HEK293 (cell line): Measurements from ENCODE around the gene SST.

Experiments
- CTCF ChIA-PET: fragments of 350-600 bp; formaldehyde crosslinking; extraction: SDS; loops from one replicate; lab custom pipeline; 2021; ENCODE audit warnings: antibody characterized with exemption; lab: Yijun Ruan, JAX
- POLR2A ChIA-PET: fragments of 300-600 bp; formaldehyde crosslinking; extraction: SDS; loops from one replicate; lab custom pipeline; 2020; ENCODE audit warnings: antibody characterized with exemption, inconsistent platforms; lab: Yijun Ruan, JAX
- H3K27ac ChIP-seq: fragments of 200-500 bp; sonication (Bioruptor generic); 2 replicates; pipeline ENCODE4 v1.5.1; 2014; ENCODE audit warnings: low read depth, low read length, control low read depth, inconsistent platforms; ENCODE audit errors: extremely low read depth
- H3K36me3 ChIP-seq, 2 experiments: fragments of 200-500 bp in 1 of 2; sonication (Bioruptor generic) in 1 of 2; 1 replicate in 1 of 2; 2 replicates in 1 of 2; pipeline ENCODE4 v1.5.1; 2014 to 2017; ENCODE audit warnings: inconsistent platforms in 2 of 2, low read length in 2 of 2; ENCODE audit not compliant: control insufficient read depth in 2 of 2, insufficient read depth in 1 of 2
- H3K4me1 ChIP-seq: fragments of 200-500 bp; sonication (Bioruptor generic); 2 replicates; pipeline ENCODE4 v1.5.1; 2014; ENCODE audit warnings: mild to moderate bottlenecking, low read length, inconsistent platforms; ENCODE audit not compliant: control insufficient read depth, insufficient read depth
- H3K4me3 ChIP-seq: 2 replicates; pipeline ENCODE4 v1.5.1; 2011; ENCODE audit warnings: low read depth, mild to moderate bottlenecking, control low read depth, low read length, moderate library complexity
- H3K9me3 ChIP-seq: fragments of 200-500 bp; sonication (Bioruptor generic); 2 replicates; pipeline ENCODE4 v1.5.1; 2014; ENCODE audit warnings: low read depth, low read length, inconsistent platforms; ENCODE audit not compliant: control insufficient read depth, insufficient read depth
- KLF9 ChIP-seq: fragments of 450-650 bp; formaldehyde crosslinking; IDR thresholded peaks from 2 replicates; pipeline ENCODE4 v1.5.1; 2016; ENCODE audit warnings: missing biosample characterization, missing genetic modification characterization, low read depth
- PRDM1 ChIP-seq: fragments of 450-650 bp; formaldehyde crosslinking; IDR thresholded peaks from 2 replicates; pipeline ENCODE4; 2016; ENCODE audit warnings: missing biosample characterization, missing genetic modification characterization
- PRDM10 ChIP-seq: fragments of 450-650 bp; formaldehyde crosslinking; IDR thresholded peaks from 2 replicates; pipeline ENCODE4 v1.5.1; 2016; ENCODE audit warnings: missing biosample characterization, missing genetic modification characterization
- REST ChIP-seq: fragments of 450-650 bp; formaldehyde crosslinking; IDR thresholded peaks from 2 replicates; pipeline ENCODE4 v1.5.1; 2016; ENCODE audit warnings: missing biosample characterization, missing genetic modification characterization
- ZFHX2 ChIP-seq: fragments of 450-650 bp; formaldehyde crosslinking; conservative IDR thresholded peaks from 2 replicates; pipeline ENCODE4 v1.5.1; 2016; ENCODE audit warnings: missing biosample characterization, missing genetic modification characterization
- ZNF146 ChIP-seq: fragments of 450-650 bp; formaldehyde crosslinking; IDR thresholded peaks from 2 replicates; pipeline ENCODE4 v1.5.1; 2016; ENCODE audit warnings: missing biosample characterization, missing genetic modification characterization
- ZNF2 ChIP-seq: fragments of 450-650 bp; formaldehyde crosslinking; IDR thresholded peaks from 2 replicates; pipeline ENCODE4 v1.5.1; 2016; ENCODE audit warnings: missing biosample characterization, missing genetic modification characterization
- ZNF654 ChIP-seq: fragments of 450-650 bp; formaldehyde crosslinking; IDR thresholded peaks from 2 replicates; pipeline ENCODE4 v1.5.1; 2016; ENCODE audit warnings: low read depth, missing biosample characterization, missing genetic modification characterization
- ZNF660 ChIP-seq: fragments of 450-650 bp; IDR thresholded peaks from 2 replicates; pipeline ENCODE4 v1.5.1; 2018; ENCODE audit warnings: missing biosample characterization, mild to moderate bottlenecking, missing genetic modification characterization
- ZNF707 ChIP-seq: fragments of 450-650 bp; formaldehyde crosslinking; IDR thresholded peaks from 2 replicates; pipeline ENCODE4 v1.5.1; 2016; ENCODE audit warnings: missing biosample characterization, missing genetic modification characterization
- ZNF747 ChIP-seq: fragments of 450-650 bp; formaldehyde crosslinking; IDR thresholded peaks from 2 replicates; pipeline ENCODE4 v1.5.1; 2016; ENCODE audit warnings: missing biosample characterization, missing genetic modification characterization
- ZSCAN16 ChIP-seq: fragments of 450-650 bp; formaldehyde crosslinking; IDR thresholded peaks from 2 replicates; pipeline ENCODE4 v1.5.1; 2016; ENCODE audit warnings: missing biosample characterization, missing genetic modification characterization
- ZXDB ChIP-seq: fragments of 450-650 bp; formaldehyde crosslinking; IDR thresholded peaks from 2 replicates; pipeline ENCODE4 v1.5.1; 2016; ENCODE audit warnings: missing biosample characterization, missing genetic modification characterization
- TF ChIP-seq, protein P1 (sequence below): fragments of 450-650 bp; formaldehyde crosslinking; IDR thresholded peaks from 2 replicates; pipeline ENCODE4 v1.5.1; 2016; ENCODE audit warnings: missing biosample characterization, missing genetic modification characterization
- TF ChIP-seq, protein P2 (sequence below): fragments of 450-650 bp; formaldehyde crosslinking; IDR thresholded peaks from 2 replicates; pipeline ENCODE4 v1.5.1; 2016; ENCODE audit warnings: missing biosample characterization, missing genetic modification characterization

SST gene

GRCh38 chr3:187679638-187680396 lies 9.6 kb upstream of the SST start:
- Histone ChIP-seq H3K36me3 (no peaks in the 10 kb centered on the region), H3K9me3 (no peaks in the 10 kb centered on the region), H3K4me1 (no peaks in the 10 kb centered on the region), H3K4me3 (no peak overlapping the region), H3K27ac (no peak overlapping the region)
- CTCF ChIA-PET = interaction anchor here (0.5 to 11.0 kb wide), 68 partner anchors 9 to 1275 kb away, joined by 3 to 407 read pairs (median 4); partner anchors contain the start of genes RTP2 and SST
- TF ChIP-seq ZNF2 (tag by site-specific recombination) (0 out of 2 replicates have a peak, but pooled peaks have one; percentile 47), KLF9 (tag by site-specific recombination) (no peak), ZNF654 (peak; percentile 90), ZFHX2 (tag by site-specific recombination) (no peak), PRDM10 (tag by site-specific recombination) (no peak), PRDM1 (tag by site-specific recombination) (peak; percentile 89), REST (no peak)
- TF ChIP-seq, protein P1, sequence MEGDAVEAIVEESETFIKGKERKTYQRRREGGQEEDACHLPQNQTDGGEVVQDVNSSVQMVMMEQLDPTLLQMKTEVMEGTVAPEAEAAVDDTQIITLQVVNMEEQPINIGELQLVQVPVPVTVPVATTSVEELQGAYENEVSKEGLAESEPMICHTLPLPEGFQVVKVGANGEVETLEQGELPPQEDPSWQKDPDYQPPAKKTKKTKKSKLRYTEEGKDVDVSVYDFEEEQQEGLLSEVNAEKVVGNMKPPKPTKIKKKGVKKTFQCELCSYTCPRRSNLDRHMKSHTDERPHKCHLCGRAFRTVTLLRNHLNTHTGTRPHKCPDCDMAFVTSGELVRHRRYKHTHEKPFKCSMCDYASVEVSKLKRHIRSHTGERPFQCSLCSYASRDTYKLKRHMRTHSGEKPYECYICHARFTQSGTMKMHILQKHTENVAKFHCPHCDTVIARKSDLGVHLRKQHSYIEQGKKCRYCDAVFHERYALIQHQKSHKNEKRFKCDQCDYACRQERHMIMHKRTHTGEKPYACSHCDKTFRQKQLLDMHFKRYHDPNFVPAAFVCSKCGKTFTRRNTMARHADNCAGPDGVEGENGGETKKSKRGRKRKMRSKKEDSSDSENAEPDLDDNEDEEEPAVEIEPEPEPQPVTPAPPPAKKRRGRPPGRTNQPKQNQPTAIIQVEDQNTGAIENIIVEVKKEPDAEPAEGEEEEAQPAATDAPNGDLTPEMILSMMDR (tag by site-specific recombination) = peak; percentile 81
- TF ChIP-seq, protein P2, sequence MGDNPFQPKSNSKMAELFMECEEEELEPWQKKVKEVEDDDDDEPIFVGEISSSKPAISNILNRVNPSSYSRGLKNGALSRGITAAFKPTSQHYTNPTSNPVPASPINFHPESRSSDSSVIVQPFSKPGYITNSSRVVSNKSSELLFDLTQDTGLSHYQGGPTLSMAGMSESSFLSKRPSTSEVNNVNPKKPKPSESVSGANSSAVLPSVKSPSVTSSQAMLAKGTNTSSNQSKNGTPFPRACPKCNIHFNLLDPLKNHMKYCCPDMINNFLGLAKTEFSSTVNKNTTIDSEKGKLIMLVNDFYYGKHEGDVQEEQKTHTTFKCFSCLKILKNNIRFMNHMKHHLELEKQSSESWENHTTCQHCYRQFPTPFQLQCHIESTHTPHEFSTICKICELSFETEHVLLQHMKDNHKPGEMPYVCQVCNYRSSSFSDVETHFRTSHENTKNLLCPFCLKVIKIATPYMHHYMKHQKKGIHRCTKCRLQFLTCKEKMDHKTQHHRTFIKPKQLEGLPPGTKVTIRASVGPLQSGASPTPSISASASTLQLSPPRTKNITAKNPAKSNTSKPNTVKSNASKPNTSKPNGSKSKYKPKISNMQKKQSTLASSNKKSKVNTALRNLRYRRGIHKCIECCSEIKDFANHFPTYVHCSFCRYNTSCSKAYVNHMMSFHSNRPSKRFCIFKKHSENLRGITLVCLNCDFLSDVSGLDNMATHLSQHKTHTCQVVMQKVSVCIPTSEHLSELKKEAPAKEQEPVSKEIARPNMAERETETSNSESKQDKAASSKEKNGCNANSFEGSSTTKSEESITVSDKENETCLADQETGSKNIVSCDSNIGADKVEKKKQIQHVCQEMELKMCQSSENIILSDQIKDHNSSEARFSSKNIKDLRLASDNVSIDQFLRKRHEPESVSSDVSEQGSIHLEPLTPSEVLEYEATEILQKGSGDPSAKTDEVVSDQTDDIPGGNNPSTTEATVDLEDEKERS (tag by site-specific recombination) = 0 out of 2 replicates have a peak, but pooled peaks have one; percentile 27
- POLR2A ChIA-PET = interaction anchor here (1.0 kb wide), 1 partner anchor 360 kb away, joined by 3 read pairs; no protein-coding TSS in a partner anchor

- Histone ChIP-seq H3K36me3 (no peaks in the 10 kb centered on the region), H3K27ac (no peak overlapping the region), H3K4me1 (no peaks in the 10 kb centered on the region), H3K9me3 (no peaks in the 10 kb centered on the region), H3K4me3 (no peak overlapping the region)
- ChIA-PET CTCF (interaction anchor here (0.5 to 11.0 kb wide), 60 partner anchors 8 to 1457 kb away, joined by 3 to 407 read pairs (median 4); partner anchors contain the start of genes RTP2 and SST), POLR2A (no interaction called here)
- TF ChIP-seq ZNF660 (tag by site-specific recombination) = peak; percentile 45; the same call in 1 of the 2 replicates
- TF ChIP-seq, protein P1 (tag by site-specific recombination) = peak; percentile 10; the same call in 1 of the 2 replicates
- no peak for TF ChIP-seq ZNF146
- TF ChIP-seq ZSCAN16 (tag by site-specific recombination) = no peak
- TF ChIP-seq ZXDB (tag by site-specific recombination) = no peak
- no peak for TF ChIP-seq ZNF707 (tag by site-specific recombination)
- no peak for TF ChIP-seq ZNF747 (tag by site-specific recombination)
Observed at GRCh38 chr3:187678726-187679268, 8.6 kb upstream of the SST start.
